Erythroblast (primary cell): ENCODE measurements around the gene MFSD12.

Source experiments
- GATA1 ChIP-seq: IDR thresholded peaks from 2 replicates; pipeline ENCODE4 v1.6.1; 2011; ENCODE audit warnings: low read depth, mild to moderate bottlenecking, control low read depth, low read length, moderate library complexity
- POLR2A ChIP-seq: IDR thresholded peaks from 2 replicates; pipeline ENCODE4 v1.6.1; 2011; ENCODE audit warnings: mild to moderate bottlenecking, low read length

DNA sequence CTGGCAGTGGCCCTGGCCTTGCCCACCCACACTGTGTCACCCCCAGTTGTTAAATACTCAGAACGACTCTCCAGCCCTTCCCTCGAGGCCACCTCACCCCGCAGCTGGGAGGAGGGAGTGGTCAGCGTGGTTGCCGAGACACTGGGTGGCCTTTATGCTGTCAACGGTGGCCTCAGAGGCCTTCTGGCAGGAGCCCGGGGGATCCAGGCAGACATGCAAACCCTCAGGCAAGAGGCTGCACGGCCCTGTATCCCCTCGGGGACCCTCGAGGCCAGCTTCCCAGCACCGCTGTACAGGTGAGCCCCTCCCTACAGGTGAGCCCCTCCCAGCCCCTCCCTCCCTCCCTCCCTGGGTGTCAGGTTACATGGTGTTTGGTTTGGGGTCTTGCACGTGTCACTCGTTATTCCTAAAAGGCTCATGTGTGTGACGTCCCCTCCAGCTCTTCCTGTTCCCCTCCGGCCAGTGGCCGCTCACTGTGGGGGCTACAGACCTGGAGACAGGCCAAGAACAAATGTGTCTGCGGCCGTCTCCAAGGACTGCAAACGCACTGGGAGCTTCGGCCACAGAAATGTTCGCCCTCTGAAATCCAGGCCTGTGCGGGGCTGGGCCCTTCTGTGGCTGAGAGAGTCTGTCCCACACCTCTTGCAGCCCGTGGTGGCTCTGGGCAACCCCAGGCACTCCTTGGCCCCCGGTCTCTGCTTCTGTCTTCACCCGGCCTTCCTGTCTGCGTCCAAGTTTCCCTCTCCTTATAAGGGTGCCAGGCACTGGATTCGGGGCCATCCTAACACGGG lies 18.2 kb downstream of the MFSD12 start, which contains the start of gene TEKTIP1:
- TF ChIP-seq POLR2A (no peak), GATA1 (no peak)
